ENCODE data around the gene THRB. TPM values are rescaled to one million over a fixed set of nuclear protein-coding genes. Genes with fewer than 3 reads are reported as not detected.

THRB gene
- total RNA-seq, 1 donor from 2014 or later = 0.56 TPM

DNA sequence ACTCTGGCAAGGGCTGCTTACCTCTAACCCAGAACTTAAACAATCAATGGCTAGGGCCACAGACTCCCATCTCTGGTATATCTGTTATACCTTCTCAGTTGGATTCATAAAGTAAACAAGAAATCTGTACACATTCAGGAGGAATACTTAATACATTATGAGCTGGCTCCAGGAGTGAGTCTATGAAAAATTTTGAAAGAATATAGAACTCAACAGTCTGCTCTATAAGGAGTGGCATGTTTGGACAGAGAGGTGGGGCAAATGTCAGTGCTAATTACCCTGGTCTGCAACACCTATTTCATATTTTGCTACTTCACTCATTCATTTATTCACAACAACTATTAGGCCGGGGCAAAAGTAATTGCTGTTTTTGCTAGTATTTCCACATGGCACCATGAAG is 245.1 kb downstream of the THRB start:
- Mint-ChIP-seq H3K4me3 (ENCODE audit: unreplicated experiment) (no peak overlapping the region), H3K27ac (ENCODE audit: unreplicated experiment) (no peak overlapping the region), H3K4me1 (ENCODE audit: low read depth, unreplicated experiment) (no peaks in the 10 kb centered on the region), H3K27me3 (ENCODE audit: unreplicated experiment) (no peaks in the 10 kb centered on the region), H3K36me3 (ENCODE audit: unreplicated experiment) (no peaks in the 10 kb centered on the region), H3K9me3 (ENCODE audit: unreplicated experiment) (no peaks in the 10 kb centered on the region)
- DNase-seq = no peak
- TF ChIP-seq, protein P1, sequence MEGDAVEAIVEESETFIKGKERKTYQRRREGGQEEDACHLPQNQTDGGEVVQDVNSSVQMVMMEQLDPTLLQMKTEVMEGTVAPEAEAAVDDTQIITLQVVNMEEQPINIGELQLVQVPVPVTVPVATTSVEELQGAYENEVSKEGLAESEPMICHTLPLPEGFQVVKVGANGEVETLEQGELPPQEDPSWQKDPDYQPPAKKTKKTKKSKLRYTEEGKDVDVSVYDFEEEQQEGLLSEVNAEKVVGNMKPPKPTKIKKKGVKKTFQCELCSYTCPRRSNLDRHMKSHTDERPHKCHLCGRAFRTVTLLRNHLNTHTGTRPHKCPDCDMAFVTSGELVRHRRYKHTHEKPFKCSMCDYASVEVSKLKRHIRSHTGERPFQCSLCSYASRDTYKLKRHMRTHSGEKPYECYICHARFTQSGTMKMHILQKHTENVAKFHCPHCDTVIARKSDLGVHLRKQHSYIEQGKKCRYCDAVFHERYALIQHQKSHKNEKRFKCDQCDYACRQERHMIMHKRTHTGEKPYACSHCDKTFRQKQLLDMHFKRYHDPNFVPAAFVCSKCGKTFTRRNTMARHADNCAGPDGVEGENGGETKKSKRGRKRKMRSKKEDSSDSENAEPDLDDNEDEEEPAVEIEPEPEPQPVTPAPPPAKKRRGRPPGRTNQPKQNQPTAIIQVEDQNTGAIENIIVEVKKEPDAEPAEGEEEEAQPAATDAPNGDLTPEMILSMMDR (IDR thresholded peaks at IDR 0.05; ENCODE audit: partially characterized antibody, unreplicated experiment) = no peak

DNA sequence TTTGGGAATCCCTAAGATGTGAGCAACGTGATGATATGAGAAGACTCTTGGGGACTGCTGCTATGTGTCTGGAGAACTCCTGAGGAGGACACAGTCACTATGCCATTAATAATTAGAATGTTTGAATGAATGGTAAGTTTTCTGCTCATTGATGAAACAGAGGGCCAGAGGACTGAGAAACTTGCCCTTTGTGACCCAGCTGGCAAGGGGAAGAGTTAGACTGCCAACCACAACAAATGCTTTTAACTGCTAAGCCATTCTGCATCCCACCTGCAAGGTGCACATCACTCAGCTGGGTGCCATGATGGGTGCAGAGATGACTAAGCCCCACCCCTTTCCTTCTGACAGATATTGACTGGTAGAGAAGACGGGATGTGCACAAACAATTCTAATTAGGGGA is 249.6 kb downstream of the THRB start:
- no peaks in the 10 kb centered on the region for H3K4me1 Mint-ChIP-seq (ENCODE audit: low read depth, unreplicated experiment)
- H3K27me3 Mint-ChIP-seq (ENCODE audit: unreplicated experiment) = no peaks in the 10 kb centered on the region
- TF ChIP-seq, protein P1 (IDR thresholded peaks at IDR 0.05; ENCODE audit: partially characterized antibody, unreplicated experiment) = no peak
- no peak for DNase-seq
- H3K27ac Mint-ChIP-seq (ENCODE audit: unreplicated experiment) = no peak overlapping the region
- no peak overlapping the region for H3K4me3 Mint-ChIP-seq (ENCODE audit: unreplicated experiment)
- H3K9me3 Mint-ChIP-seq (ENCODE audit: unreplicated experiment) = no peaks in the 10 kb centered on the region
- no peaks in the 10 kb centered on the region for H3K36me3 Mint-ChIP-seq (ENCODE audit: unreplicated experiment)

DNA sequence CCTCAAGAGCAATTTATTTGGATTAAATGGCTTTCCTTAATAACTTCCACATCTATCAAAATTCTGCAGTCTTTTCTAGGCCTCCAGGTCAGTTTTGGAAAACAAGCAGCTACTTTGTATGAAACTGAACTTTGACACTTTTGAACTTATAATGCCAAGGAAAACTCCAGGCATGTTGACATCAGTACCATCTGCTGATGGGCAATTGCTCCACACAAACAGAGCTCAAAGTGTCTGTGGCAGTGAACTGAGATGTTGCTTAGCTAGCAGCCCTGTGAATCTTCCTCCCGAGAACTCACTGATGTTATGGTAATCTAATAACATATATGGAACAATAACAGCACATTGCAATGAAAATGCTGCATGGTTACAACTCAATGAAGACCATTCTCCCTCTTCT is 250.2 kb downstream of the THRB start:
- TF ChIP-seq, protein P1 (IDR thresholded peaks at IDR 0.05; ENCODE audit: partially characterized antibody, unreplicated experiment) = no peak
- Mint-ChIP-seq H3K4me1 (ENCODE audit: low read depth, unreplicated experiment) (no peaks in the 10 kb centered on the region), H3K27me3 (ENCODE audit: unreplicated experiment) (no peaks in the 10 kb centered on the region), H3K36me3 (ENCODE audit: unreplicated experiment) (no peaks in the 10 kb centered on the region), H3K27ac (ENCODE audit: unreplicated experiment) (no peak overlapping the region), H3K4me3 (ENCODE audit: unreplicated experiment) (no peak overlapping the region), H3K9me3 (ENCODE audit: unreplicated experiment) (no peaks in the 10 kb centered on the region)
- no peak for DNase-seq

DNA sequence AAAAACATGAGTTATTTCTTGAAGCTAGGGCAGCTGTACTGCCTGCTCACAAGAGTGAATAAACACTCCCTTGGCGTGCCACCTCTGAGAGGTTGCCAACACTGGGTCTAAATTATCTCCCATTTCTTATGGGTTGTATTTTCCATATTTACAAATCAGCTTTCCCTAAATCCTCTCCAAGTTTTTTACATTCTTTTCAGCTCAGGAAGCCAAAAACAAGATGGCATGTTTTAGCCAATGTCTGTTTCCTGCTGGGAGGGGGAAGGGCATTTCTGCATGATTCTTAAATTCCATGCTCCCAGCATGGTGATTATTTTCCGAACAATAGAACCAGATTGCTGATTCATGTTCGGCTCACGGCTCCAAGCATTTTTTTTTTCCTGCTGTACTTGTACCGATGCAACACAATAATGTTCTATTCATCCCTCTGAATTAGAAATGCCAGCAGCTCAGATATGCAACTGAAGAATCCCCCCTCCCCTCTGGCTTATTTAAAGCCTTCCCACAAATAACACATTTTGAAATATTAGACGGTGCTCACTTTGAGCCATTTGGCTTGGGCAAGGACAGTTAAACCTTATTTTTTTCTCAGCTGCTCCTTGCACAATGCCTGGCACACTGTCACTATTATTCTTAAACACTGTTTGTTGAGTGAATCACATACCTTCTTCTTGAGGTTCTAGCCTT is 252.5 kb downstream of the THRB start:
- TF ChIP-seq, protein P1 (IDR thresholded peaks at IDR 0.05; ENCODE audit: partially characterized antibody, unreplicated experiment) = no peak
- Mint-ChIP-seq H3K27ac (ENCODE audit: unreplicated experiment) (no peak overlapping the region), H3K4me1 (ENCODE audit: low read depth, unreplicated experiment) (no peaks in the 10 kb centered on the region), H3K9me3 (ENCODE audit: unreplicated experiment) (no peaks in the 10 kb centered on the region), H3K36me3 (ENCODE audit: unreplicated experiment) (no peaks in the 10 kb centered on the region), H3K4me3 (ENCODE audit: unreplicated experiment) (no peak overlapping the region), H3K27me3 (ENCODE audit: unreplicated experiment) (no peaks in the 10 kb centered on the region)
- DNase-seq = no peak

DNA sequence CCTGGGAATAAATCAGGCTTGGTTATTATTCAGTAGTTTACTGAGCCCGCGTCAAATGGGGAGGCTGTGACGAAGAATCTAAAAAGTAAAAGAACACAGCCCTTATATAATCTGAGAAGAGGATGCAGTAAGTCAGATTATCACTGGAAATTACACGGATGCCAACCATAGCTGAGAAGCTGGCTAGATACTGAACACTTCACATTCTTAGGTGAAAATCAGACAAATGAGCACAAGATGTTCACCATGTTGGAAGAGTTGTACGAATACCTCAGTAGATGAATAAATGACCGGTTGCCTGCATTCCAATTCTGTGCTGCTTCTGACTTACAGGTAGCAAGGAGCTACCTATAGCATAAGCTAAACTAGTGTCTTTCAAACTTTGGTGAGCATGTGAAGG is 254.3 kb downstream of the THRB start:
- no peak overlapping the region for H3K4me3 Mint-ChIP-seq (ENCODE audit: unreplicated experiment)
- TF ChIP-seq, protein P1 (IDR thresholded peaks at IDR 0.05; ENCODE audit: partially characterized antibody, unreplicated experiment) = no peak
- DNase-seq = no peak

More for the DNA sequence above, 254.3 kb downstream of the THRB start:
- H3K27me3 Mint-ChIP-seq (ENCODE audit: unreplicated experiment) = no peaks in the 10 kb centered on the region
- H3K36me3 Mint-ChIP-seq (ENCODE audit: unreplicated experiment) = no peaks in the 10 kb centered on the region
- H3K9me3 Mint-ChIP-seq (ENCODE audit: unreplicated experiment) = no peaks in the 10 kb centered on the region
- H3K4me1 Mint-ChIP-seq (ENCODE audit: low read depth, unreplicated experiment) = no peaks in the 10 kb centered on the region
- no peak overlapping the region for H3K27ac Mint-ChIP-seq (ENCODE audit: unreplicated experiment)

Data from glutamatergic neuron (in vitro differentiated cells).